Rectal smooth muscle tissue (tissue), 1 donor: ENCODE measurements around the gene POLR1A.

Experiments
- H3K27ac ChIP-seq: one replicate; pipeline ENCODE4 v1.7.0; 2013; ENCODE audit warnings: low read depth, low read length, inconsistent platforms
- H3K27me3 ChIP-seq: one replicate; pipeline ENCODE4 v1.7.0; 2013; ENCODE audit warnings: low read length; ENCODE audit not compliant: control insufficient read depth, insufficient read depth
- H3K36me3 ChIP-seq: one replicate; pipeline ENCODE4 v1.7.0; 2013; ENCODE audit warnings: low read length; ENCODE audit not compliant: control insufficient read depth, insufficient read depth
- H3K4me1 ChIP-seq: one replicate; pipeline ENCODE4 v1.7.0; 2013; ENCODE audit warnings: low read length; ENCODE audit not compliant: control insufficient read depth, insufficient read depth
- H3K4me3 ChIP-seq: one replicate; pipeline ENCODE4 v1.7.0; 2013; ENCODE audit warnings: low read length
- H3K9ac ChIP-seq: one replicate; pipeline ENCODE4 v1.7.0; 2013; ENCODE audit warnings: low read length

The POLR1A gene

DNA sequence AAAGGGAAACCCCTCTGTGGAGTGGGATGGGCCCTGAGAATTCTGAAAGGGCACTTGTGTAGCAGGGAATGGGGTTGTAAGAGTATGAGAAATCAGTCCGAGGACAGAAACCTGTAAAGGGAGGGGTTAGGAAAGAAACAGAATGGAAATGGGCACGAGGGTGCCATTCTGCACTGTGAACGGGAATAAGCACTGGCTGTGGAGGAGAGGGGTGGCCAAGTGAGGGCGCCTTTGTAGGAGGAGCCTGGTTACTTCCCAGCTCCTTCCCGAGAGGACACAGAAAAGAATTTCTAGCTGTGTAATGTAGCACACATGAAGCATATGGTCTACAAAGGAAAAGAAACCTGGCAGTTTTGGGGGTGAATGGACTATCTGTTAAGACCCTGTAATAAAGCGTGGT, 53.4 kb downstream of the POLR1A start:
- H3K27me3 ChIP-seq = no peaks in the 10 kb centered on the region
- H3K36me3 ChIP-seq = peaks cover 17% of the 10 kb centered on the region
- no peaks in the 10 kb centered on the region for H3K4me1 ChIP-seq
- H3K4me3 ChIP-seq = no peak overlapping the region
- no peak overlapping the region for H3K27ac ChIP-seq
- no peak overlapping the region for H3K9ac ChIP-seq

DNA sequence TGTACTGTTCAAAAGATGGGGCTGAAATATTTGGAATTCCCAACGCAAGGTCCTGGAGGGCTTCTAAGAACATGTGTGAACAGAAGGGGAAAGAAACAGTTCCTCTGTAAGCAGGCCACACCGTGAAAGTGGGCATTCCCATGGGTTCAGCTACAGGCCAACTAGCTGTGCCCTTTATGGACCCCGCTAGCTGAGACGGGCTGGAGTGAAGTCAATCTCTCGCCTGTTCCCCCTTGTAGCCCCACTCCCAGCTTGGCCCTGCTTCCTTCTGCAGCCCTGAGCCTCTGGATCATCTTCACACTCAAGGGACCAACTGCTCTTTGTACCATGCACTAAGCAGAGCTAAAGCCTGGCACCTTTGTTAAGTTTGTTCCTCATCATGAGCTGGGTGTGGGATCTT, 55.4 kb downstream of the POLR1A start:
- no peak overlapping the region for H3K27ac ChIP-seq
- no peaks in the 10 kb centered on the region for H3K4me1 ChIP-seq
- H3K36me3 ChIP-seq = peaks cover 29% of the 10 kb centered on the region
- no peak overlapping the region for H3K4me3 ChIP-seq
- H3K27me3 ChIP-seq = no peaks in the 10 kb centered on the region
- no peak overlapping the region for H3K9ac ChIP-seq

DNA sequence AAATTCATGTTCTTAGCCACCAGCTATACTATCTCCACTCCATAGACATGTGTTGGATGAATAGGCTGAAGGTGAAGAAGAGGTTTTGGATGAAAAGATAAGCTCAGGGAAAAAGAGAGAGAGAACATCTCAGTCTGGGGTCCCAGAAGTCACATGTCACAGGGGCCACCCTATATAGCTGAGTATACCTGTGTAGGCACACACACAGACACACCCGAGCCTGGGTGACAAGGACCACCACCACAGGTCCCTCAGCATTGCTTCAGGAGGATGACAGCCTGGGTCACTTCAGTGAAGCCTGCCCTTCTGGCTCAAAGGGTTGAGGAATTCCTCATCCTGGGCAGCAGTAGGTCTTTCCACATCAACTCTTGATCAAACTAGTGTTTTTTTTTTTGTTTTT, 56.2 kb downstream of the POLR1A start:
- H3K4me3 ChIP-seq = no peak overlapping the region
- H3K27me3 ChIP-seq = no peaks in the 10 kb centered on the region
- no peak overlapping the region for H3K27ac ChIP-seq
- H3K36me3 ChIP-seq = peaks cover 36% of the 10 kb centered on the region
- no peak overlapping the region for H3K9ac ChIP-seq
- no peaks in the 10 kb centered on the region for H3K4me1 ChIP-seq

DNA sequence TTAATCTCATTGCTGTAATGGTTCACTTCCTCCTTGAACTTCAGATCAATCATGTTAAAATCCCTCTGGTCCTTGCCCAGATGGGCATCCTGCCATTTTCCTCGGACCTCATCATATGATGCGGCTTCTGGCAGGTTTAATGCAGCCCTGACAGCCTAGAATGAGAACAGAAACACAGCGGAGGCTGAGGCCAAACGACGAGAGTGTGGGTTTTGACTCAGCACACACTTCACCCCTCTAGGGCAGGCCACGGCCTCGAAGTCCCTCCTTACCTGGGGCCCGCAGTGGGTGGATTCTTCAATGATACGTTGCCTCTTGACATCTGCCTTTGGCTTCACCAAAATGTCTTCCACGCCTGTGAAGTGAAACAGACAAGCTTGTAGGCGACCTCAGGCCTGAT, 56.8 kb downstream of the POLR1A start:
- H3K27me3 ChIP-seq = no peaks in the 10 kb centered on the region
- no peak overlapping the region for H3K27ac ChIP-seq

DNA sequence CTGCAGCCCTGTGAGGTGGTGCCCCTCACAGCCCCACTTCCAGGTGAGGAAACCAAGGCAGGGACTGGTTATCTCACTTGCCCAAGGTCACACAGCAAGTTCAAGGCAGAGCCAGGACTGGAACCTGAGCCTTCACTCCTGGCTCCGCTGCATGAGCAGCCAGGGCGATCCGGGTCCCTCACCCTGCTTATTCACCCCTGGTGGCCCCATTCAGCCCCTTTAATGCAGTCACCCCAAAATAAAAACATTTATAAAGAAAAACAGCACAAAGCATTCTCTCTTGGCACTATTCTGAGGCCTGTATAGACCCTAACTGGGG, 57.3 kb downstream of the POLR1A start:
- H3K27ac ChIP-seq = no peak overlapping the region
- no peak overlapping the region for H3K4me3 ChIP-seq
- H3K4me1 ChIP-seq = no peaks in the 10 kb centered on the region
- H3K36me3 ChIP-seq = peaks cover 42% of the 10 kb centered on the region
- H3K27me3 ChIP-seq = no peaks in the 10 kb centered on the region
- no peak overlapping the region for H3K9ac ChIP-seq

More for the DNA sequence above, 56.8 kb downstream of the POLR1A start:
- Histone ChIP-seq H3K4me3 (no peak overlapping the region), H3K4me1 (no peaks in the 10 kb centered on the region), H3K36me3 (peaks cover 38% of the 10 kb centered on the region), H3K9ac (no peak overlapping the region)

DNA sequence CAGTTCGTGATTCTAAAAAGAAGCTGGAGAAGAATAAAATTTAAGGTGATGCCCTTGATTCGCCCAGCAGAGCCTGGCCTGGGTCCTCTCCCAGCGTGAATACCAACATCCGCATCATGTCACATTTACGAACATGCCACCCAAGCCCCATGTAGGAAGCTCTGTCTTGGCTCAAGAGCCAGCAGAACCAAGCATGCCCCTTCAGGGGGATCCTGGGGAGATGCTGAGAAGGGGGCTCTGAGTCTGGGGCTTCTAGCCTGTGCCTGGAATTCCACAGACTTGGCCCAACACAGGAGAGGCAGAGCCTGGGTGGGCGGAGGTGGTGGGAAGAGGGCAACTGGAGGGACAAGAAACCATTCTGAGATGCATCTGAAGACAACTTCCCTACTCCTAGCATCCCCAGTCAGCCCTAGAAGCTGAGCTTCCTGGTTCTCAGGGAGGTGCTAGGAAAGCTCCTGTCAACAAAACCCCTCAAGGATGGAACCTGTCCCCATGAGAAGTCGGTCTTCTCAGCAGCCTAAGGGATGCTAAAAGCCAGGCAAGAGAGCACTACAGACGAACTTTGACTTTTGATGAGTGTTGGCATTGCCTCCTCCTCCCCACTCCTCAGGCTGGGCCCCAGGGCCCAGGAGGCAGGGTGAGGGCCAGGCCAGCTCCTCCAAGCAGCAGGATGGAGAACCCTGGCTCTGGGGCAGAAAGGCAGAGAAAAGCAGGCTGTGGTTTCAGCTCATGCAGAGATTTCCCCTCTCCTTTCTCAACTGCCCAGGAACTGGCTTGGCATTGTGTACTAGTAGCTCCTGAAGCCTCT, 57.9 kb downstream of the POLR1A start:
- no peaks in the 10 kb centered on the region for H3K27me3 ChIP-seq
- no peak overlapping the region for H3K4me3 ChIP-seq
- H3K27ac ChIP-seq = no peak overlapping the region
- peaks cover 42% of the 10 kb centered on the region for H3K36me3 ChIP-seq
- no peak overlapping the region for H3K9ac ChIP-seq
- H3K4me1 ChIP-seq = no peaks in the 10 kb centered on the region

DNA sequence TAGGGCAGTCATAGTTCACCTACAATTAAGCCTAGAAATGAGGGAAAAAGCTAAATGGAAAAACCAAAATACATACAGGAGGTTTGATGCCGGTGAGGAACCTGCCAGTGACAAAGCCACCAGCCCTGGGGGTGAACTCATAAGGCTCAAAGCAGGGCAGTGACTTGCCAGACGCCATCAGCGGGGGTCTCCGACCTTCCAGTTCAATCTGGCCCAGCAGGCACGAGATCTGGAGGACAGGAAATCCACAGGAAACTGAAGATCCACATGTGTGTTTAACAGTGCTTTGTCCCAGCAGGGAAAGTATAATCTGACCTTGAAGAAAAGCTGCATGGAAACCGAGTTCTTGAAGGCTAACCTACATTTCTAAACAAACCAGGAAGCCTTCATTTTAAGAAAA, 60.1 kb downstream of the POLR1A start:
- Histone ChIP-seq H3K9ac (no peak overlapping the region), H3K27ac (no peak overlapping the region), H3K4me1 (no peaks in the 10 kb centered on the region), H3K4me3 (no peak overlapping the region), H3K27me3 (no peaks in the 10 kb centered on the region), H3K36me3 (peaks cover 44% of the 10 kb centered on the region)

DNA sequence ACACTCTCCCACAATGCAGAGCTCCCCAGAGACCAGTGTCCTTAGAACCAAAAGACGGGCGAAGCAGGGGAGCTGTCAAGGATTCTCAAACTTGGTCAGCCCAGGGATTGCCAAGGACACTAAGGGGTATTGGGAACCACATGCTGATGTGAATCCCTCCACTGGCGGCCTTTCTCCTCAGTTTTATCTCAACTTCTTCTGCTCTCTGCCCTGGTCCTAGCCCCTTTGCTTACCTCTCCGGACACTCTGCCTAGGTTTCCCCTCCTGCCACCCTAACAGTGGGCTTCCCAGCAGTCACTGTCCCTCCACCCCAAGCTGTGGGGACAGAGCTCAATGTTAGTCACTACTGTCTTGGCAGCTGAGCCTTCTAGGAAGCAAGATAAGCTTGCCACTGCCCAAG, 61.1 kb downstream of the POLR1A start:
- no peaks in the 10 kb centered on the region for H3K4me1 ChIP-seq
- peaks cover 44% of the 10 kb centered on the region for H3K36me3 ChIP-seq
- H3K9ac ChIP-seq = no peak overlapping the region
- H3K27ac ChIP-seq = no peak overlapping the region
- no peak overlapping the region for H3K4me3 ChIP-seq
- H3K27me3 ChIP-seq = no peaks in the 10 kb centered on the region

DNA sequence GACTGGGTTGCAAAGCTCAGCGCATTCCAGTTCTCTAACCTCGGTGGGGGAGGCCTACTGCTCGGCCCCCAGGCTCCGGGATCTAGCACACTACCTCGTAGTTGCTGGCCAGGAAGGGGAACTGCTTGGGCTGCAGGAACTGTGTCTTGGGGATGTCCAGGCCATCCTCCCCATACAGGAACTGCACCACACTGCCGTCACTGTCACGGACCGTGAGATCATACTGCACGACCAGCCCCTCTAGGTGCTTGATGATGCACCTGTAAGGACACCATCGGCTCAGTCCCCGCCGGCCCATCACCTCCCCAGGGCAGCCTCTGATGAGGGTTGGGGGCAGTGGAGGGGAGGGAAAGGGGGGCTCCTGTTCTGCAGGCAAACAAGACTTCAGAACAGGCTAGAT, 61.6 kb downstream of the POLR1A start:
- Histone ChIP-seq H3K27ac (no peak overlapping the region), H3K4me3 (no peak overlapping the region), H3K27me3 (no peaks in the 10 kb centered on the region), H3K36me3 (peaks cover 44% of the 10 kb centered on the region), H3K4me1 (no peaks in the 10 kb centered on the region), H3K9ac (no peak overlapping the region)

DNA sequence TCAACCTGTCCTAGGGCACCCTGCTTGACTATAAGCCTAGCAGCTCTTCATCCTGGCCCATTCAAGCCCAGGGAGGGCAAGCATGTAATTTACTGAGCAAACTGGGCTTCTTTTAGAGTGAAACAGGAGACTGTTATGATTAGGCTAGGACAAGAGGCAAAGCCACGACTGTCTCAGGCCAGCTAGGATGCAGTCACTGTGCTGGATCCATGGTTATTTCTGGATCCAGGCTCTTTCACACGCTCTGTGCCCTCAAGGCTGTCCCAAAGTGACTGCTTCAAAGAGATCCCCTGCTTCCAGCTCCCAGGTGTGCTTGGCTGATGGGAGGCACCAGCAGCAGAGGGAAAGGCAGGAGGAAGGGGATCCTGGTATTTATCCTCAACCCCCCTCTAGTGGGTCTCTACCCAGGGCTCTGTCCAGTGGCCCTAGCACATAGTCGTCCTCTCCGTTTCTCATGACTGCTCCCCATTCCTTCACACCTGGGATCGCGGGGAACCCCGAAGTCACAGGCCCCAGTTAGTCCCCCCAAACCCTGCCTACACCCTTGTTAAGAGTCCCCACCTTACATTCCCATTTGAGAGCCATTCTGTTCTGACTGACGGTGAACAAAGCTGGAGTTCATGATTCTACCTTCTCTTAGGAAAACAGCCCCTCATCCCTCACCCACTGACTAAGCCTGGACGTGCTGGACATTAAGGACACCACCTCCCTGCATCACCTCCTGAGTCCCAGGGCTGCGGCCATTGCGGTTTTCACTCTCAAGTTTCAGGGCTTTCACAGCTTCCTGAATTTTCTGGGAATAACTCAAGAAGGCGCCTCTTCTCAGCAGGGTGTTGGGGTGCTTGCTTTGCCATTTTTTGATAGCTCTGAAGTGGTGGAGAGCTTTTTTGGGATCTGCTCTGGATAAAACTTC, 63.2 kb downstream of the POLR1A start:
- no peak overlapping the region for H3K27ac ChIP-seq
- no peaks in the 10 kb centered on the region for H3K27me3 ChIP-seq
- no peak overlapping the region for H3K4me3 ChIP-seq
- H3K9ac ChIP-seq = no peak overlapping the region
- peaks cover 4% of the 10 kb centered on the region for H3K4me1 ChIP-seq
- H3K36me3 ChIP-seq = peaks cover 44% of the 10 kb centered on the region

DNA sequence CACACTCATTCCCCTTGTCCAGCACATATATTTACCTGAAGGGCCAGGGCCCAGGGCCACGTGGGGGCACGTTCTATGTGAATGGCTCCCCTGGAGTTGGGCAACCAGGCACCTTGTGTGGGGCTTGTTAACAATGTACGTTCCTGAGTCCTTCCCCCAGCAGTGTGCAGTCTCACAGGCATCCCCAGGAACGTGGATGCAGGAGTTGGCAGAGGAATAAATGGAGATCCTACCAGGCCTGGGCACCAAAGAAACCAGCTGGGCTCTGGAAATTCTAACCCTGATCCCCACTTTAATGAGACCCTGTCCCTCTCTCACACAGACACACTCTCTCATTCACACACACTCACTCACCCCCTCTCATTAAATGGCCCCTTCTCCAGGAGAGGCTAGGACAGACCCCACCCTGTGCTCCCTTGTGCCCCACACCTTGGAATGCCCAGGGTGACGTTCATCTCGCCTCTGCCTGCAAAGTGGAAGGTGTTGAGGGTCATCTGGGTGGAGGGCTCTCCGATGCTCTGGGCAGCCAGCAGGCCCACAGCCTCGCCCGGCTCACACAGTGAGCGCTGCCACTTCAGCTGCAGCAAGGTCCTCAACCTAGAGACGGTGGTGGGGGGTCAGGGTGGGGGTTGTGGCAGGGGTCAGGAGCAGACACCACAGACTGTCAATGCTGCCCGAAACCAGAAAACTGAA, 65.6 kb downstream of the POLR1A start:
- H3K4me3 ChIP-seq = no peak overlapping the region
- no peak overlapping the region for H3K9ac ChIP-seq
- H3K36me3 ChIP-seq = peaks cover 28% of the 10 kb centered on the region
- no peak overlapping the region for H3K27ac ChIP-seq
- peaks cover 24% of the 10 kb centered on the region for H3K4me1 ChIP-seq
- H3K27me3 ChIP-seq = no peaks in the 10 kb centered on the region

DNA sequence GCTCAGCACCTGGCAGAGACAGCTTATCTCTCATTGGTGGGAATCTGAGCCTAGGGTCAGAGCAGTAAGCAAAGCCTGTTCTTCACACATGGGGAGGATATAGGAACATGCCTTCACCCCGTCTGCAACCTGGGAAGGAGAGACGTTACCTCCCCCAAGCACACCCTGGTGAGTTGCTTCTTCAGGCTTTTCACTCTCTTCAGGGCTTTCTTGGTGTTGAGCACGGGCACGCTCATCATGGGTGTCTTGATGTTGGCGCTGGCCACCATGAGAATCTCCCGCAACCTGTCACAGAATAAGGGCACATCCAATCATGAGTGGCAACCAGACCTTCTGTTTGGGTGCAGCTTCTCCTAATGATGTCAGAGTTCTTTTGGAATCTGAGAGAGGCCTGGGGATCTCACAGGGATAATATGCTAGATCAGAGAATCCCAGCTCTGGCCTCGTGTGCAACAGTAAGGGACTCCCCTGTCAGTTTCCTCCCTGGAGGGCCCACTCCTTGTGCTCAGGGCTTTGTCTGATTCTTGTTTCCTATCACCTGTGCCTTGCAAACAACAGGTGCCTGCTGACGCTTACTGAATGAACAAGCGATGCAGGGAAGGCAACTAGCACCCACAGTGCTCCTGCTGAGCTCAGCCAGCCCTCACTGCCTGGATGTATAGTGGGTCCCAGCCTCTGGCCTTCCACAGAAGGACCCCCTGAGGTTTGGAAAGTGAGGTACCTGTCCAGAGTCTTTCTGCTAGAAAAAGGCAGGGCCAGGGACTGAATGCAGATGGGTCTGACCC, 66.3 kb downstream of the POLR1A start:
- peaks cover 24% of the 10 kb centered on the region for H3K4me1 ChIP-seq
- H3K27me3 ChIP-seq = no peaks in the 10 kb centered on the region
- no peak overlapping the region for H3K4me3 ChIP-seq
- peaks cover 23% of the 10 kb centered on the region for H3K36me3 ChIP-seq
- no peak overlapping the region for H3K27ac ChIP-seq
- H3K9ac ChIP-seq = no peak overlapping the region
